H1 (cell line): Measurements from ENCODE around the gene TGM5. TPM values are rescaled to one million over a fixed set of nuclear protein-coding genes. Genes with fewer than 3 reads are reported as not detected.

Experiments
- CTCF ChIA-PET: fragments of 300-600 bp; sonication (Branson Sonifier 250); formaldehyde crosslinking; loops from one replicate; lab custom pipeline; 2021; ENCODE audit not compliant: partially characterized antibody; lab: Charles Lee
- POLR2A ChIA-PET: fragments of 300-600 bp; sonication (Branson Sonifier 250); formaldehyde crosslinking; loops from one replicate; lab custom pipeline; 2021; ENCODE audit warnings: inconsistent platforms; ENCODE audit not compliant: partially characterized antibody; lab: Charles Lee
- DNase-seq, 2 experiments: peaks; one replicate each; pipeline versions ENCODE4 v3.0.0 to v3.0.0-alpha.2; 2010 to 2022; ENCODE audit warnings: low spot score in 2 of 2, low read depth in 1 of 2, mixed read lengths in 1 of 2
- FAIRE-seq: peaks from 2 replicates; lab custom pipeline; 2011; peaks lifted over from hg19 to GRCh38; lab: Jason Lieb, UNC
- H2AFZ ChIP-seq: 2 replicates; pipeline ENCODE4 v1.8.1; 2012; ENCODE audit warnings: low read length, inconsistent platforms
- H2AK5ac ChIP-seq: 2 replicates; pipeline ENCODE4 v1.6.1; 2013; ENCODE audit warnings: low read depth, low read length
- H2BK120ac ChIP-seq: replicated peaks from 2 replicates; pipeline ENCODE3; 2013; ENCODE audit warnings: low read depth, low read length, inconsistent platforms
- H2BK12ac ChIP-seq: 2 replicates; pipeline ENCODE4 v1.6.1; 2013; ENCODE audit warnings: low read depth, low read length
- H2BK15ac ChIP-seq: 2 replicates; pipeline ENCODE4 v1.6.1; 2013; ENCODE audit warnings: low read length
- H2BK20ac ChIP-seq: 2 replicates; pipeline ENCODE4 v1.6.1; 2013; ENCODE audit warnings: low read length
- H2BK5ac ChIP-seq: 2 replicates; pipeline ENCODE4 v1.6.1; 2013; ENCODE audit warnings: low read depth, low read length
- H3K14ac ChIP-seq: 2 replicates; pipeline ENCODE4 v1.6.1; 2013; ENCODE audit warnings: inconsistent platforms; ENCODE audit not compliant: insufficient read length
- H3K18ac ChIP-seq: 2 replicates; pipeline ENCODE4 v1.6.1; 2013; ENCODE audit warnings: low read length; ENCODE audit errors: extremely low read depth
- H3K23ac ChIP-seq: 2 replicates; pipeline ENCODE4 v1.6.1; 2013; ENCODE audit warnings: inconsistent platforms; ENCODE audit not compliant: insufficient read length
- H3K23me2 ChIP-seq: 2 replicates; pipeline ENCODE4 v1.6.1; 2013; ENCODE audit warnings: low read depth, low read length
- H3K27ac ChIP-seq: 2 replicates; pipeline ENCODE4 v1.6.1; 2011; ENCODE audit warnings: low read depth, low read length, inconsistent platforms
- H3K27me3 ChIP-seq, 4 experiments: replicated peaks in 1 of 4; 1 replicate in 1 of 4; 2 replicates in 3 of 4; pipeline versions ENCODE4 v1.6.1 to v1.8.1; 2011 to 2013; ENCODE audit warnings: low read length in 3 of 4, mild to moderate bottlenecking in 3 of 4, inconsistent platforms in 2 of 4, mixed read lengths in 2 of 4, moderate library complexity in 1 of 4; ENCODE audit not compliant: control insufficient read depth in 3 of 4, insufficient read depth in 3 of 4; ENCODE audit errors: extremely low read depth in 1 of 4
- H3K36me3 ChIP-seq, 4 experiments: 2 replicates each; pipeline versions ENCODE4 v1.6.1 to v1.8.1; 2011 to 2013; ENCODE audit warnings: mild to moderate bottlenecking in 4 of 4, low read length in 3 of 4, moderate library complexity in 2 of 4, control low read depth in 1 of 4, inconsistent platforms in 1 of 4; ENCODE audit not compliant: insufficient read depth in 4 of 4, control insufficient read depth in 2 of 4
- H3K4ac ChIP-seq: replicated peaks from 2 replicates; pipeline ENCODE3; 2013; ENCODE audit warnings: low read length, low read depth, mixed read lengths, inconsistent platforms; ENCODE audit not compliant: insufficient read length
- H3K4me1 ChIP-seq, 4 experiments: replicated peaks in 1 of 4; 1 replicate in 1 of 4; 2 replicates in 3 of 4; pipeline versions ENCODE4 v1.6.1 to v1.8.1; 2011 to 2013; ENCODE audit warnings: low read length in 3 of 4, inconsistent platforms in 2 of 4, mixed read lengths in 1 of 4; ENCODE audit not compliant: insufficient read depth in 4 of 4, control insufficient read depth in 3 of 4
- H3K4me2 ChIP-seq, 2 experiments: 2 replicates each; pipeline versions ENCODE4 v1.6.1 to v1.8.1; 2011 to 2013; ENCODE audit warnings: low read depth in 2 of 2, low read length in 2 of 2, control low read depth in 1 of 2, inconsistent platforms in 1 of 2, mild to moderate bottlenecking in 1 of 2; ENCODE audit not compliant: insufficient read depth in 1 of 2
- H3K4me3 ChIP-seq, 4 experiments: fragments of 200-600, 300-600 bp in 1 of 4; sonication (generic), shearing (Covaris generic), sonication (Bioruptor Twin) in 1 of 4; 2 replicates each; pipeline versions ENCODE4 v1.5.1 to v1.8.1; 2011 to 2016; ENCODE audit warnings: low read length in 4 of 4, low read depth in 3 of 4, control low read depth in 2 of 4, inconsistent platforms in 2 of 4, mild to moderate bottlenecking in 2 of 4, mixed read lengths in 1 of 4, moderate library complexity in 1 of 4; ENCODE audit not compliant: insufficient read depth in 2 of 4; ENCODE audit errors: extremely low read depth in 1 of 4
- H3K56ac ChIP-seq: replicated peaks from 2 replicates; pipeline ENCODE3; 2013; ENCODE audit warnings: low read depth, mild to moderate bottlenecking, mixed read lengths, low read length, inconsistent platforms; ENCODE audit not compliant: insufficient read length
- H3K79me1 ChIP-seq: 2 replicates; pipeline ENCODE4 v1.6.1; 2013; ENCODE audit warnings: low read depth, low read length, control low read depth
- H3K79me2 ChIP-seq, 2 experiments: 2 replicates each; pipeline versions ENCODE4 v1.6.1 to v1.8.1; 2012 to 2013; ENCODE audit warnings: low read length in 2 of 2, mild to moderate bottlenecking in 2 of 2, inconsistent platforms in 1 of 2; ENCODE audit not compliant: insufficient read depth in 2 of 2, control insufficient read depth in 1 of 2
- H3K9ac ChIP-seq, 4 experiments: replicated peaks in 1 of 4; 1 replicate in 1 of 4; 2 replicates in 3 of 4; pipeline versions ENCODE4 v1.6.1 to v1.8.1; 2011 to 2013; ENCODE audit warnings: low read depth in 3 of 4, low read length in 3 of 4, control low read depth in 2 of 4, mild to moderate bottlenecking in 2 of 4, moderate library complexity in 2 of 4, inconsistent platforms in 1 of 4; ENCODE audit errors: extremely low read depth in 1 of 4
- H3K9me3 ChIP-seq, 2 experiments: 2 replicates each; pipeline versions ENCODE4 v1.6.1 to v1.8.1; 2012 to 2013; ENCODE audit warnings: mild to moderate bottlenecking in 2 of 2, moderate library complexity in 2 of 2, control low read depth in 1 of 2, inconsistent platforms in 1 of 2, low read depth in 1 of 2, low read length in 1 of 2, mixed read lengths in 1 of 2; ENCODE audit not compliant: insufficient read depth in 2 of 2
- H4K20me1 ChIP-seq, 2 experiments: replicated peaks in 1 of 2; 2 replicates each; pipeline versions ENCODE3 to v1.8.1; 2011 to 2013; ENCODE audit warnings: inconsistent platforms in 2 of 2, low read length in 2 of 2, mild to moderate bottlenecking in 1 of 2; ENCODE audit not compliant: insufficient read depth in 2 of 2, control insufficient read depth in 1 of 2
- H4K5ac ChIP-seq: 2 replicates; pipeline ENCODE4 v1.6.1; 2013; ENCODE audit warnings: low read length, low read depth, mixed read lengths, inconsistent platforms; ENCODE audit not compliant: insufficient read length
- H4K8ac ChIP-seq: 2 replicates; pipeline ENCODE4 v1.8.0; 2013; ENCODE audit warnings: mild to moderate bottlenecking, moderate library complexity, low read length, inconsistent platforms; ENCODE audit not compliant: insufficient read depth; ENCODE audit errors: extremely low read depth
- H4K91ac ChIP-seq: replicated peaks from 2 replicates; pipeline ENCODE3; 2013; ENCODE audit warnings: low read length, mixed read lengths, inconsistent platforms; ENCODE audit not compliant: insufficient read length
- CREB1 ChIP-seq: IDR thresholded peaks from 2 replicates; pipeline ENCODE4 v1.6.1; 2012; ENCODE audit warnings: inconsistent platforms
- SRF ChIP-seq: IDR thresholded peaks from 2 replicates; pipeline ENCODE4 v1.6.1; 2011; ENCODE audit warnings: mild to moderate bottlenecking, low read depth, low read length, moderate library complexity
- WGBS, 2 experiments: shearing (Covaris generic) in 1 of 2; methylation state at CpG; one replicate each; pipeline versions ENCODE4 v1.1.6 to v1.1.7; 2013 to 2015; ENCODE audit warnings: low lambda C conversion rate in 2 of 2, mixed read lengths in 2 of 2, inconsistent platforms in 1 of 2, low coverage in 1 of 2, missing lambda C conversion rate in 1 of 2; ENCODE audit not compliant: insufficient replicate concordance in 2 of 2, insufficient coverage in 1 of 2, insufficient read length in 1 of 2; ENCODE audit errors: extremely low coverage in 1 of 2, missing lambda C conversion rate in 1 of 2; 5-methylcytosine and 5-hydroxymethylcytosine counted together
- polyA plus RNA-seq, 7 experiments: library from polyadenylated mRNA; depleted of rRNA in 3 of 7; stranded (reverse) in 5 of 7; unstranded in 2 of 7; fragments of >200 nt in 5 of 7; fragments of 200-250 nt in 2 of 7; gene quantifications; 1 replicate in 5 of 7; 2 replicates in 1 of 7; 4 replicates in 1 of 7; pipeline versions ENCODE4 v1.2.1 to v1.2.3, GENCODE V29; 2011 to 2013; ENCODE audit warnings: missing spikeins in 2 of 7, mixed read lengths in 2 of 7
- total RNA-seq: library from RNA; stranded (reverse); fragmentation: NEBNext Ultra II Directional; extraction: Animal tissue kit (Norgen Biotek cat#: 25700); gene quantifications from 2 replicates; pipeline ENCODE4 v1.2.1, GENCODE V29; 2021

The TGM5 gene
- total and polyA plus RNA-seq, 2 of the 8 experiments (the other 6 are each of a cell fraction or from before 2014, with no cell fraction given) = not detected

DNA sequence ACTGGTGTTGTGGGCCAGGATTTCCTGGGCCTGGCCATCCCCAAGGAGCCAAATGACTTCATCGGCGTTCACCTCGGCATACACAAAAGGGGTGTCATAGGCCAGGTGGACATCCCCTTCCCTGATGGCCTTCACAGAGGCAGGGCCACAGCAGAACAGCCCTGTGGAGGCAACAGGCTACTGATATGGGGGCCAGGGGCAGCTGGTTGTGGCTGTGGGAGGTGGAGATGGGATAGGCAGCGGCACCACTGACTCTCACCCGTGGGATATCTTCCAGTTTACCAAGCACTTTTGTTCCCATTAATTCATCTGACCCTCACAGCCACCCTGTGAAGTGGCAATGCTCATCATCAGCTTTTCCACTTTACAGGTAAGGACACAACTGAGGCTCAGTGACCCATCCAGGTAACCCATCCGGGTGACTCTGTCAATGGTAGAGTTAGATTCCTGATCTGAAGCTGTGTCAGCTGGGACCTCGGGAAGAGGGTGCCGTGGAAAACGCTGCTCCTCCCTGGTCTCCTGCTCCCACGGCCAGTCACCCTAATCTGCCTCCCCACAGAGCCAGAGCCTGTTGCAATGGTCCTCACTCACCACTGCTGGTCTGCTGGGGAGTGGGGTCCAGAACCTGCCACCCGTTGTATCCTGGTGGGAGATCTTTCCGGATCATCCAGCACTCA lies 15.3 kb upstream of the TGM5 start:
- TF ChIP-seq SRF (no peak), CREB1 (no peak)
- TF ChIP-seq, all 59 proteins: peak for 0
- no peak overlapping the region for H3K27ac ChIP-seq
- no peak for DNase-seq
- peak overlapping the region; percentile 66; the same call in 1 of the 2 replicates for H4K8ac ChIP-seq
- H2BK120ac ChIP-seq = no peak overlapping the region
- no peaks in the 10 kb centered on the region for H4K20me1 ChIP-seq
- ChIA-PET POLR2A (no interaction called here), CTCF (interaction anchor here (0.9 to 7.3 kb wide), 7 partner anchors 13 to 96 kb away, joined by 3 to 178 read pairs (median 46); partner anchors contain the start of gene EPB42)
- no peaks in the 10 kb centered on the region for H3K79me1 ChIP-seq
- H4K91ac ChIP-seq = no peak overlapping the region
- no peak for FAIRE-seq
- H2AK5ac ChIP-seq = no peak overlapping the region
- no peaks in the 10 kb centered on the region for H3K27me3 ChIP-seq
- H3K18ac ChIP-seq = no peak overlapping the region
- no peak overlapping the region for H2BK5ac ChIP-seq
- no peak overlapping the region for H2BK12ac ChIP-seq
- H3K23ac ChIP-seq = no peak overlapping the region
- H3K4ac ChIP-seq = no peak overlapping the region
- H3K4me3 ChIP-seq = no peak overlapping the region
- H3K9me3 ChIP-seq = no peaks in the 10 kb centered on the region
- H2AFZ ChIP-seq = no peak overlapping the region
- H3K56ac ChIP-seq = no peak overlapping the region
- no peak overlapping the region for H3K4me2 ChIP-seq
- H3K23me2 ChIP-seq = 0 out of 2 replicates have a peak, but pooled peaks cover 1% of the 10 kb centered on the region
- H4K5ac ChIP-seq = no peak overlapping the region
- H3K79me2 ChIP-seq = no peaks in the 10 kb centered on the region
- 95% methylated on average over 12 of the region's 12 CpGs; no CpG with 5 or more reads in 1 of the 2 experiments for WGBS, 2 experiments
- no peaks in the 10 kb centered on the region for H3K4me1 ChIP-seq
- no peak overlapping the region for H3K9ac ChIP-seq
- no peak overlapping the region for H2BK15ac ChIP-seq
- H3K36me3 ChIP-seq = no peaks in the 10 kb centered on the region
- H3K14ac ChIP-seq = no peak overlapping the region
- H2BK20ac ChIP-seq = no peak overlapping the region
